Adrenal gland (tissue), 12 donors: Measurements from ENCODE around the gene KDM7A. TPM values are rescaled to one million over a fixed set of nuclear protein-coding genes. Genes with fewer than 3 reads are reported as not detected.
A peak's percentile ranks its signal among the peaks of the same experiment; 100 is the strongest.

Source experiments
- DNase-seq, 7 donors: peaks; one replicate each; pipeline ENCODE4 v3.0.0-alpha.2; 2019 to 2020
- H3K27ac ChIP-seq, 5 donors: fragments of 200-600 bp; sonication (generic) in 4 of 5; 1 replicate in 3 of 5; 2 replicates in 2 of 5; pipeline versions ENCODE4 v1.5.1 to v1.8.0; 2016 to 2020; ENCODE audit warnings: mild to moderate bottlenecking in 1 of 5
- H3K27me3 ChIP-seq: fragments of 200-600 bp; 2 replicates; pipeline ENCODE4 v1.8.0; 2021
- H3K36me3 ChIP-seq, 2 donors: fragments of 200-600 bp; replicated peaks in 1 of 2; 1 replicate in 1 of 2; 2 replicates in 1 of 2; pipeline versions ENCODE4 v1.5.1 to v1.8.0; 2018 to 2022
- H3K4me1 ChIP-seq, 2 donors: fragments of 200-600 bp; replicated peaks in 1 of 2; 1 replicate in 1 of 2; 2 replicates in 1 of 2; pipeline versions ENCODE4 v1.5.1 to v1.8.0; 2018 to 2021
- H3K4me3 ChIP-seq, 4 donors: fragments of 200-600 bp; sonication (generic) in 3 of 4; one replicate each; pipeline ENCODE4 v1.5.1; 2016 to 2018
- H3K9me3 ChIP-seq, 3 donors: fragments of 200-600 bp; sonication (generic) in 1 of 3; replicated peaks in 1 of 3; 1 replicate in 2 of 3; 2 replicates in 1 of 3; pipeline versions ENCODE4 v1.5.1 to v1.8.0; 2016 to 2021
- POLR2A ChIP-seq, 2 donors: fragments of 450-650 bp; IDR thresholded peaks; one replicate each; pipeline ENCODE4 v1.6.1; 2017; ENCODE audit warnings: antibody characterized with exemption in 2 of 2, mild to moderate bottlenecking in 2 of 2, moderate library complexity in 1 of 2
- WGBS, 4 donors: extraction: QIAGEN DNeasy Blood & Tissue Kit in 2 of 4; methylation state at CpG; one replicate each; pipeline versions ENCODE4 v1.1.5 to v1.1.7; 2013 to 2017; 5-methylcytosine and 5-hydroxymethylcytosine counted together
- intact Hi-C, 2 donors: fragments of 100-400 bp; cut with DNase I; formaldehyde crosslinking; loops; one replicate each; pipeline versions ENCODE4 v1.14.1 to v1.15.0; 2022 to 2023
- polyA plus RNA-seq, 3 donors: library from polyadenylated mRNA; stranded (reverse); fragments of 200-250 nt in 2 of 3; fragments of 350-450 nt in 1 of 3; fragmentation: Illumina TruSeq in 1 of 3; extraction: RNeasy Lipid Tissue Mini Kit (QIAGEN cat#74804) in 1 of 3; gene quantifications; one replicate each; pipeline ENCODE4 v1.2.3, GENCODE V29; 2013 to 2014
- total RNA-seq, 9 donors: library from RNA; depleted of rRNA in 4 of 9; stranded (reverse); fragments of >200 nt in 4 of 9; fragments of 120-200 nt in 1 of 9; fragmentation: NEBNext Ultra II Directional in 1 of 9; extraction: Animal tissue kit (Norgen Biotek cat#: 25700) in 1 of 9; gene quantifications; one replicate each; pipeline versions ENCODE4 v1.1.0 to v1.2.4, GENCODE V29; 2013 to 2023
- TF ChIP-seq, protein P1 (sequence below), 6 experiments: fragments of 450-650 bp in 4 of 6; fragments of 200-600 bp in 2 of 6; sonication (generic) in 1 of 6; IDR thresholded peaks; 1 replicate in 5 of 6; 2 replicates in 1 of 6; pipeline versions ENCODE4 v1.5.1 to v1.8.0; 2016 to 2021; ENCODE audit warnings: antibody characterized with exemption in 6 of 6, mild to moderate bottlenecking in 2 of 6, moderate library complexity in 1 of 6
- donor health status: healthy with polysubstance abuse.
- donor health status: Bipolar disorder and iron deficiency.
- donor health status: DM: yes; HTN: yes; CAD: no.
- donor health status: DM: no; HTN: no; CAD: no.
- donor health status: DM: no; HTN: no; CAD: no.
- donor health status: DM: yes; HTN: yes; CAD: no.

KDM7A gene
- total and polyA plus RNA-seq, 12 donors: 1.4 to 10.5 (median 4.7) TPM

DNA sequence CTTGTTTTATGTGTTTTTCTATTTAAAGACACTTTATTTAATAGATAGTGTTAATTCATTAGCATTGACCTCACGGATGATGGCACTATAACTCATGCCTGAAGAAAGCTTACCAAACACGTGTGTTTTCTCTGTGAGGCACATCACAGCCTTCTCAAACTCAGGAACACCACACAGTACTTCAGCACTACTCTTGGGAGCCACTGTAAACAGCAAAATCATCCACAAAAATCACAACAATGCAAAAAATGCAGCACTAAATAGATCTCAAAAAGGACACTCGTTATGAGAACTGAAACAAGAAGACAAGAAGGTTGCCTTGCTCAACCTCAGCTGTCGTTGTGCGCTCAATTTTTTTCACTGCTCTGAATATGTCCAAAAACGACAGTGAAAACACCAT is 102.0 kb downstream of the KDM7A start:
- DNase-seq: no peak
- Histone ChIP-seq H3K9me3 (no peaks in the 10 kb centered on the region), H3K27me3 (no peaks in the 10 kb centered on the region), H3K36me3 (no peaks in the 10 kb centered on the region), H3K4me1 (peaks cover 0 to 3% of the 10 kb centered on the region in 2 donors), H3K4me3 (no peak overlapping the region), H3K27ac (no peak overlapping the region)
- TF ChIP-seq, protein P1, sequence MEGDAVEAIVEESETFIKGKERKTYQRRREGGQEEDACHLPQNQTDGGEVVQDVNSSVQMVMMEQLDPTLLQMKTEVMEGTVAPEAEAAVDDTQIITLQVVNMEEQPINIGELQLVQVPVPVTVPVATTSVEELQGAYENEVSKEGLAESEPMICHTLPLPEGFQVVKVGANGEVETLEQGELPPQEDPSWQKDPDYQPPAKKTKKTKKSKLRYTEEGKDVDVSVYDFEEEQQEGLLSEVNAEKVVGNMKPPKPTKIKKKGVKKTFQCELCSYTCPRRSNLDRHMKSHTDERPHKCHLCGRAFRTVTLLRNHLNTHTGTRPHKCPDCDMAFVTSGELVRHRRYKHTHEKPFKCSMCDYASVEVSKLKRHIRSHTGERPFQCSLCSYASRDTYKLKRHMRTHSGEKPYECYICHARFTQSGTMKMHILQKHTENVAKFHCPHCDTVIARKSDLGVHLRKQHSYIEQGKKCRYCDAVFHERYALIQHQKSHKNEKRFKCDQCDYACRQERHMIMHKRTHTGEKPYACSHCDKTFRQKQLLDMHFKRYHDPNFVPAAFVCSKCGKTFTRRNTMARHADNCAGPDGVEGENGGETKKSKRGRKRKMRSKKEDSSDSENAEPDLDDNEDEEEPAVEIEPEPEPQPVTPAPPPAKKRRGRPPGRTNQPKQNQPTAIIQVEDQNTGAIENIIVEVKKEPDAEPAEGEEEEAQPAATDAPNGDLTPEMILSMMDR (IDR thresholded peaks at IDR 0.05): no peak
- TF ChIP-seq POLR2A (IDR thresholded peaks at IDR 0.05): no peak
- intact Hi-C loops: loop anchor here in 1 of 2 donors (10.0 kb wide), 1 partner anchor 60 kb away; no protein-coding TSS in a partner anchor
- 66 to 78% (median 70%) methylated on average over 6 of the region's 6 CpGs for WGBS, 4 donors

DNA sequence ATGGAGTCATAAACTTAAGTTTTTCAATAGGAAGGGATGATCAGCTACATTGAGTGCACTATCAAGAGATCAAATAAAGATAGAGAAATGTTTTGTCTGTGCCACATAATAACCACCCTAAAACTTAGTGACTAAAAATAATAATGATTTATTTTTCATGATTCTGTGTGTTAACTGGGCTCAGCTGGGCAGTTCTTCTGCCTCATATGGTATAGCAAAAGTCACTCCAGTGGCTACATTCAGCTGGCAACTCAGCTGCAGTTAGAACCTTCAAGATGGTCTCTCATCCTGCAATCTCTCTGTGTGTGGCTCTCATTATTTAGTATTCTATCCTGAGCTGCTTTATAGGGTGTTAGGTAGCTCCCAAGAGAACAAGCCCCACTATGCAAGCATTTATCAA is 106.2 kb downstream of the KDM7A start:
- intact Hi-C loops: loop anchor here in 1 of 2 donors (10.0 kb wide), 1 partner anchor 64 kb away; no protein-coding TSS in a partner anchor
- no peak for DNase-seq
- Histone ChIP-seq H3K4me1 (no peaks in the 10 kb centered on the region), H3K27ac (no peak overlapping the region), H3K27me3 (no peaks in the 10 kb centered on the region), H3K4me3 (no peak overlapping the region), H3K36me3 (no peaks in the 10 kb centered on the region), H3K9me3 (peaks cover 5 to 13% (median 7%) of the 10 kb centered on the region in 3 donors)
- TF ChIP-seq, protein P1 (IDR thresholded peaks at IDR 0.05): no peak
- no peak for TF ChIP-seq POLR2A (IDR thresholded peaks at IDR 0.05)

DNA sequence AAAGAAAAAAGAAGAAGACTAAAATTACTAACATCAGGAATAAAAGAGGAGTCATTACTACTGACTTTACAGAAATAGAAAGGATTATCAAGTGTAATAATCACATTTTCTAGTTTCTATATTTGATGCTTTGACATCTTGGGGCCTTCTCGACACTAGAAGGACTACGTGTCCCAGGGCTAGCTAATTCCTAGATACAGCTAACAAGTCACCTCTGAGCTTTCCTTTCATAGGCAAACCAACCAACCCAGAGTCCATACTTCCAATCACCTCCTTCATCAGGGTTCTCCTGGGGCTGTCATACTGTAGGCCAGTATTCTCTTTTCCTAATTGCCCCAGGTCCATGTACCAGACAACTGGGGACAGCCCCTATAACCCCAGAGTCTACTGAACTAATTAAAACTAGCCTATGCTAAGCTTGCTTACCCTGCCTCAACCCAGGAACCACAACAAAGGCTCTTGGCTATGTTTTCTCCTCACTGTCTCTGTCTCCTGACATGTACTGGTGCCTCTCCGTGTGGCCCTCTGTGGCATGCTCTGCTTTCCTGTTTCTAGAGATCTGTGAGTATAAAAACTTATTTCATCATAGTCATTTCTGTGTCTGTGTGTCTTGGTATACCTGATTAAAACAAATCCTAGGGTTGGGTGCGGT is 107.4 kb downstream of the KDM7A start:
- H3K27ac ChIP-seq: no peak overlapping the region
- TF ChIP-seq, protein P1 (IDR thresholded peaks at IDR 0.05): no peak
- TF ChIP-seq POLR2A (IDR thresholded peaks at IDR 0.05): no peak
- H3K9me3 ChIP-seq: peaks cover 5 to 13% (median 7%) of the 10 kb centered on the region in 3 donors
- H3K4me1 ChIP-seq: no peaks in the 10 kb centered on the region
- intact Hi-C loops: no loop called here
- H3K27me3 ChIP-seq: no peaks in the 10 kb centered on the region
- no peak overlapping the region for H3K4me3 ChIP-seq
- no peaks in the 10 kb centered on the region for H3K36me3 ChIP-seq
- peak in 1 of 7 donors; percentile 18 for DNase-seq
- 83 to 94% (median 92%) methylated on average over 4 of the region's 4 CpGs for WGBS, 4 donors

DNA sequence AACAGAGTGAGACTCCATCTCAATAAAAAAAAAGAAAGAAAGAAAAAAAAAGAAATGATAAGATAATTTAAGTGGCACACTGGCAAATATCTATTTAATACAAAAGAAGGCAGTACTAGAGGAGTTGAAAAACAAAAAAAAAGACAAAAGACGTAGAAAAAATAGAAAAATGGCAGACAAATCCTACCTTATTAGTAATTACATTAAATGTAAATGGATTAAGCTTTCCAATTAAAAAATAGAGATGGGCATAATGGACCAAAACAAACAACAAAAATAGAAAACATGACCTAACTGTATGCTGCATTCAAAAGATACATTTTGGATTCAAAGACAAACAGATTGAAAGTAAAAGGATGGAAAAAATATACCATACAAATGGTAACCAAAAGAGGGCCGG is 108.8 kb downstream of the KDM7A start:
- H3K4me1 ChIP-seq: no peaks in the 10 kb centered on the region
- no peak overlapping the region for H3K27ac ChIP-seq
- H3K27me3 ChIP-seq: no peaks in the 10 kb centered on the region
- peaks cover 5 to 13% (median 7%) of the 10 kb centered on the region in 3 donors for H3K9me3 ChIP-seq
- no peak for TF ChIP-seq POLR2A (IDR thresholded peaks at IDR 0.05)
- TF ChIP-seq, protein P1 (IDR thresholded peaks at IDR 0.05): no peak
- H3K4me3 ChIP-seq: no peak overlapping the region
- 44 to 76% (median 62%) methylated on average over 2 of the region's 2 CpGs for WGBS, 4 donors
- no peaks in the 10 kb centered on the region for H3K36me3 ChIP-seq
- no peak for DNase-seq
- intact Hi-C loops: no loop called here
